OCI-LY3 (cell line): Measurements from ENCODE around the gene IGFLR1.
"Not testable (repeated sequence)": the region's sequence is repeated elsewhere in the genome, so short reads cannot be mapped to it uniquely, and the experiment has no call there.

Experiments used
- H2AFZ ChIP-seq: fragments of 200-600, 300-600 bp; shearing (Covaris generic); 2 replicates; pipeline ENCODE4 v1.6.0; 2014; ENCODE audit warnings: antibody characterized with exemption, low read depth, low read length
- H3K27ac ChIP-seq: fragments of 200-600, 300-600 bp; sonication (generic); 2 replicates; pipeline ENCODE4 v1.5.1; 2014; ENCODE audit warnings: mild to moderate bottlenecking, low read length, moderate library complexity, mixed read lengths
- H3K27me3 ChIP-seq: fragments of 200-600, 300-600 bp; sonication (generic); 2 replicates; pipeline ENCODE4 v1.6.1; 2014; ENCODE audit warnings: low read depth, low read length, mixed read lengths
- H3K36me3 ChIP-seq: fragments of 200-600, 300-600 bp; sonication (generic); replicated peaks from 2 replicates; pipeline ENCODE3; 2014; ENCODE audit warnings: low read depth, low read length, mixed read lengths
- H3K4me1 ChIP-seq: fragments of 300-600, 200-600 bp; sonication (generic); 2 replicates; pipeline ENCODE4 v1.6.1; 2014; ENCODE audit warnings: low read length, mixed read lengths
- H3K4me2 ChIP-seq: fragments of 200-600, 300-600 bp; sonication (generic); 2 replicates; pipeline ENCODE4 v1.6.1; 2014; ENCODE audit warnings: low read length, mixed read lengths
- H3K4me3 ChIP-seq: fragments of 300-600, 200-600 bp; sonication (generic); 2 replicates; pipeline ENCODE4 v1.5.1; 2014; ENCODE audit warnings: antibody characterized with exemption, mild to moderate bottlenecking, low read length, moderate library complexity
- H3K79me2 ChIP-seq: fragments of 300-600, 200-600 bp; shearing (Covaris generic); 2 replicates; pipeline ENCODE4 v1.6.1; 2014; ENCODE audit warnings: mild to moderate bottlenecking, low read length, mixed read lengths
- H3K9ac ChIP-seq: fragments of 300-600, 200-600 bp; shearing (Covaris generic); 2 replicates; pipeline ENCODE4 v1.6.0; 2014; ENCODE audit warnings: mild to moderate bottlenecking, low read length, moderate library complexity
- H3K9me3 ChIP-seq: fragments of 200-600, 300-600 bp; shearing (Covaris generic); 2 replicates; pipeline ENCODE4 v1.6.1; 2014; ENCODE audit warnings: low read length, mixed read lengths; ENCODE audit not compliant: insufficient read depth
- H4K20me1 ChIP-seq: fragments of 200-600, 300-600 bp; sonication (generic); 2 replicates; pipeline ENCODE4 v1.6.1; 2016; ENCODE audit warnings: low read length, mixed read lengths; ENCODE audit not compliant: insufficient read depth
- EZH2phosphoT487 ChIP-seq: fragments of 200-600 bp; shearing (Covaris generic); IDR thresholded peaks from 2 replicates; pipeline ENCODE4 v1.6.1; 2018; ENCODE audit warnings: antibody characterized with exemption, mixed run types, low read depth
- TF ChIP-seq, protein P1 (sequence below): fragments of 200-600, 300-600 bp; sonication (generic); IDR thresholded peaks from 2 replicates; pipeline ENCODE4 v1.5.1; 2014; ENCODE audit warnings: antibody characterized with exemption, low read length, low read depth

Gene IGFLR1

DNA sequence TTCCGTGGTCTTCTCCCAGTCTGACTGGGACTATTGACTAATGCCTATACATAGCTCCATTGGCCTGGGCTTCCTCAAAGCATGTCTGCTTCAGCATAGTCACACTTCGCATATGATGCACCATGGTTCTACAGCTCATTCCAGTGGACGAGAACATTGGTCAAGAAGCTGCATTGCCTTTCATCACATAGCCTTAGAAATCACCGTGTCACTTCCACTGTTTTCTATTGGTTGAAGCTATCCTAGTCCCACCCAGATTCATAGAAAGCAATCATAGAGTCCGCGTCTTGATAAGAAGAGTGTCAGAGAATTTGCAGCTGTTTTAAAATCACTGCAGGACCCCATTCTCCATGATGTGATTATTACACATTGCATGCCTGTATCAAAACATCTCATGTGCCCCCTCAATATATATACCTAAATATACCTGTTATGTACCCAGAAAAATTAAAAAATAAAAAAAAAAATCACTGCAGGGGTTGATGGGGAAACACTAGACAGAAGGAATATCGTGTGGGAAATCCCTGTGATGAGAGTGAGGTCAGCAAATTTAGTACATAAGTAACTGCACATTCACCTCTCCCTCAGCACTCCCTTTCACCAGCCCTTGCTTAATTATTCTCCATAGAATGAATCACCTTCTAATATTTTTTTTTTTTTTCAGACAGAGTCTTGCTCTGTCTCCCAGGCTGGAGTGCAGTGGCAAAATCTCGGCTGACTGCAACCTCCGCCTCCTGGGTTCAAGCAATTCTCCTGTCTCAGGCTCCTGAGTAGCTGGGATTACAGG lies 31.0 kb upstream of the IGFLR1 start:
- TF ChIP-seq, protein P1, sequence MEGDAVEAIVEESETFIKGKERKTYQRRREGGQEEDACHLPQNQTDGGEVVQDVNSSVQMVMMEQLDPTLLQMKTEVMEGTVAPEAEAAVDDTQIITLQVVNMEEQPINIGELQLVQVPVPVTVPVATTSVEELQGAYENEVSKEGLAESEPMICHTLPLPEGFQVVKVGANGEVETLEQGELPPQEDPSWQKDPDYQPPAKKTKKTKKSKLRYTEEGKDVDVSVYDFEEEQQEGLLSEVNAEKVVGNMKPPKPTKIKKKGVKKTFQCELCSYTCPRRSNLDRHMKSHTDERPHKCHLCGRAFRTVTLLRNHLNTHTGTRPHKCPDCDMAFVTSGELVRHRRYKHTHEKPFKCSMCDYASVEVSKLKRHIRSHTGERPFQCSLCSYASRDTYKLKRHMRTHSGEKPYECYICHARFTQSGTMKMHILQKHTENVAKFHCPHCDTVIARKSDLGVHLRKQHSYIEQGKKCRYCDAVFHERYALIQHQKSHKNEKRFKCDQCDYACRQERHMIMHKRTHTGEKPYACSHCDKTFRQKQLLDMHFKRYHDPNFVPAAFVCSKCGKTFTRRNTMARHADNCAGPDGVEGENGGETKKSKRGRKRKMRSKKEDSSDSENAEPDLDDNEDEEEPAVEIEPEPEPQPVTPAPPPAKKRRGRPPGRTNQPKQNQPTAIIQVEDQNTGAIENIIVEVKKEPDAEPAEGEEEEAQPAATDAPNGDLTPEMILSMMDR = no peak
- no peak for TF ChIP-seq EZH2phosphoT487
- H2AFZ ChIP-seq = no peak overlapping the region

DNA sequence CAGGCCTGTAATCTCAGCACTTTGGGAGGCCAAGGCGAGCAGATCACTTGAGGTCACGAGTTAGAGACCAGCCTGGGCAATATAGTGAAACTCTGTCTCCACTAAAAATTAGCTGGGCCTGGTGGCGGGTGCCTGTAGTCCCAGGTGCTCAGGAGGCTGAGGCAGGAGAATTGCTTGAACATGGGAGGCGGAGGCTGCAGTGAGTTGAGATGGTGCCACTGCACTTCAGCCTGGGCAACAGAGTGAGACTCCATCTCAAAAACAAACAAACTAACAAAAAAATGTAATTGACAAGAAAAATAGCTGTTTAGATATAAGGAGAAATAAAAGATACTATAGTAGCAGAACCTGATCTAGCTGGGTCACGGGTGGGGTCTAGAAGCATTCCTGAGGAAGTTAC lies 30.1 kb upstream of the IGFLR1 start:
- not testable (repeated sequence) for H3K9ac ChIP-seq, H2AFZ ChIP-seq, H3K27ac ChIP-seq, H3K4me2 ChIP-seq, H3K27me3 ChIP-seq, H3K79me2 ChIP-seq, H3K9me3 ChIP-seq, H3K4me3 ChIP-seq, H4K20me1 ChIP-seq, H3K36me3 ChIP-seq
- peaks cover 10% of the 10 kb centered on the region for H3K4me1 ChIP-seq

More for the DNA sequence above, 31.0 kb upstream of the IGFLR1 start:
- H3K4me2 ChIP-seq = no peak overlapping the region
- H3K9me3 ChIP-seq = no peaks in the 10 kb centered on the region
- H3K9ac ChIP-seq = no peak overlapping the region
- H3K4me1 ChIP-seq = peaks cover 10% of the 10 kb centered on the region
- no peaks in the 10 kb centered on the region for H3K79me2 ChIP-seq
- H3K27me3 ChIP-seq = no peaks in the 10 kb centered on the region
- H3K4me3 ChIP-seq = no peak overlapping the region
- peaks cover 3% of the 10 kb centered on the region for H3K36me3 ChIP-seq
- H3K27ac ChIP-seq = no peak overlapping the region
- H4K20me1 ChIP-seq = no peaks in the 10 kb centered on the region

DNA sequence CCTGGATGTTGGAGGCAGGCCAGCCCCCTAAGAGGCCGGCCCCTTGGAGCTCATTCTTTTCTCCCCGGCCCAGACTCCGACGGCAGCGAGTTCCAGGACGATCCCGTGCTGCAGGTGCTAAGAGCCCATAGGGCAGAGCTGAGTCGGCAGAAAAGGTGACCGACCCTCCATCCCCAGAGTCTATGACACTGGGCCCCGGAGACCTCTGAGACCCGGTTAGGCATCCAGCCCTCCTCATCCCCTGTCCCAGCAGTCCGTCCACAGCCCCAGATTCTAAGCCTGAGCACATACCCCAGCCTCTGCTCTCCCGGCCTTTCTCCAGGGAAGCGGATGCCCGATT lies 25.8 kb upstream of the IGFLR1 start:
- Histone ChIP-seq H4K20me1 (no peaks in the 10 kb centered on the region), H2AFZ (no peak overlapping the region), H3K4me1 (no peaks in the 10 kb centered on the region), H3K4me3 (no peak overlapping the region), H3K27me3 (no peaks in the 10 kb centered on the region), H3K79me2 (no peaks in the 10 kb centered on the region), H3K36me3 (peaks cover 17% of the 10 kb centered on the region), H3K9ac (no peak overlapping the region), H3K27ac (no peak overlapping the region), H3K4me2 (no peak overlapping the region), H3K9me3 (no peaks in the 10 kb centered on the region)
- no peak for TF ChIP-seq EZH2phosphoT487
- TF ChIP-seq, protein P1 = no peak

DNA sequence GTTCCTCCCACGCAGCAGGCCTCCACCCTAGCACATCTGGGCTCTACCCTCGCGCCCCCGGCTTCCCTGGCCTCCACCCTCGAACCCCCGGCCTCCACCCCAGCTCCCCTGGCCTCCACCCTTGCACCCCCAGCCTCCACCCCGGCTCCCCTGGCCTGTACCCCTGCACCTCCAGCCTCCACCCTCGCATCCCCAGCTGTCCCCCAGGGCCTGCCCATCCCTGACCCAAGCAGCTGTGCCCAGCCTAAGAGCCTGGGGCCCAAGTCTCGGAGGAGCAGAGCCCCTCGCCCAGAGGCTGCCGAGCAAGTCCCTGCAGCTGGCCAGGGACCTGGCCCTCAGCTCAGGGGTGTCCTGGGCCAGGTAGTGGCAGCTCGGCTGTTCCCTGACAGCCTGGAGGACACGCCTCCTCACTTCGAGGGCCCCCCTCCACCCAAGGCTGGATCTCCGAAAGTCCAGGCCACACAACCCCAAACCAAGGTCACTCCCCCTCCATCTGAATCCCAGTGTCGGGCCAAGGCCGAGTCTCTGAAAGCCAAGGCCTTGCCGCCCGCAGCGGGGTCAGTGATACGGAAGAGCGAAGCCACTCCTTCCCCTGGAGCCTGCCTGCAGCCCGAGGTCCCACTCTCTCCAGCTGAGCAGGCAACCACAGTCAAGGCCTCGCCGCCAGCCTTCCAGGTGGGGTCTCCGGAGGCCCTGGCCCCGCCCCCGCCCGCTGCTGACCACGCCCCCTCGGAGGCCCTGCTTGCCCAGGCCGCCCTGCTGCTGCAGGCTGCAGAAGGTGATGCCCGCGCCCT lies 25.2 kb upstream of the IGFLR1 start:
- Histone ChIP-seq H3K4me3 (no peak overlapping the region), H3K4me2 (no peak overlapping the region)

More for the DNA sequence above, 25.2 kb upstream of the IGFLR1 start:
- H3K27me3 ChIP-seq = no peaks in the 10 kb centered on the region
- H3K27ac ChIP-seq = no peak overlapping the region
- H3K79me2 ChIP-seq = no peaks in the 10 kb centered on the region
- H3K9ac ChIP-seq = no peak overlapping the region
- no peaks in the 10 kb centered on the region for H3K4me1 ChIP-seq
- H3K36me3 ChIP-seq = peaks cover 17% of the 10 kb centered on the region
- no peaks in the 10 kb centered on the region for H3K9me3 ChIP-seq
- no peaks in the 10 kb centered on the region for H4K20me1 ChIP-seq
- H2AFZ ChIP-seq = no peak overlapping the region
- TF ChIP-seq, protein P1 = no peak
- no peak for TF ChIP-seq EZH2phosphoT487
